Retina (tissue), 1 donor: ENCODE results near the gene ACTBL2.
"Not testable (repeated sequence)": the region's sequence is repeated elsewhere in the genome, so short reads cannot be mapped to it uniquely, and the experiment has no call there.

ENCODE experiments used
- DNase-seq: peaks from one replicate; pipeline ENCODE4 v3.0.0-alpha.2; 2016

Gene ACTBL2

GRCh38 chr5:57482671-57483106, at the start of gene ACTBL2:
ACTBL2 (minus strand) TSS chr5:57482811; CDS start chr5:57482707, 104 bp downstream.
- DNase-seq, result no peak

- no peak for DNase-seq
These were observed 48.7 kb upstream of the ACTBL2 start for GRCh38 chr5:57531333-57531732.

DNA sequence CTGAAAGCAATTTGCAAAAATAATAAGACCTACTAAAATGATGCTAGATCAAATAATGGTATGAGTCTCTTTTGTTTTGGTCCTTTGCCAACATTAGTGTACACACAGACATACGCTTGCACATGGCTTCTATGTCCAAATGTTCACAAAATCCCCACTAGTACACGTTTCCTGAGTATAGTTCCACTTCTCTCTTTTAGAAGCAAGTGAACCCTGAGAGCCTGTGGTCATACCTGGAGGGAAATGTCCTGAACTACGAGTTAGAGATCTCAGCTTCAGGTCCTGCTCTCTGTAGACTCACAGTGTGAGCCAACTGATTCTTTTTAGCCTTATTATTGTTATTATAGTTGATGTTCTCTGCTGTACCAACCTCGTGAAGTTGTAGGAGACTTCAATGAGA, 47.3 kb upstream of the ACTBL2 start:
- DNase-seq, result no peak

DNA sequence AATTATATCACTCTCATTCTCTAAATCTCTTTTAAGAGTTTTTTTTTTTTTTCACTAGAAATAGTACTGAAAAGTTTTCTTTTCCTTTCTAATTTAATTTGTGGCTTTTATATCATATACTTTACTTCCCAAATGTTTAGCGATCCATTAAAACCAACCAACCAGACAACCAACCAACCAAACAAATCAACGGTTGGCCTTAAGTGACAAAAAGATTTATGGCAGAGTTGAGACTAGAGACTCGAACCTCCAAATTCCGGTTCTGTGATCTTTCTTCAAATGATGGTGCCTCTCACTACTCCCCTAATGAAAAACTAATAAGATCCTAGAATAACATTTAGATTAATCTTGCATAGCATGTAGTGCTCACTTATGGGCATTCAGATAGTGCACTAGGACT, 45.3 kb upstream of the ACTBL2 start:
- DNase-seq, result no peak

GRCh38 chr5:57524348-57525060, 41.9 kb upstream of the ACTBL2 start:
- no peak for DNase-seq

DNA sequence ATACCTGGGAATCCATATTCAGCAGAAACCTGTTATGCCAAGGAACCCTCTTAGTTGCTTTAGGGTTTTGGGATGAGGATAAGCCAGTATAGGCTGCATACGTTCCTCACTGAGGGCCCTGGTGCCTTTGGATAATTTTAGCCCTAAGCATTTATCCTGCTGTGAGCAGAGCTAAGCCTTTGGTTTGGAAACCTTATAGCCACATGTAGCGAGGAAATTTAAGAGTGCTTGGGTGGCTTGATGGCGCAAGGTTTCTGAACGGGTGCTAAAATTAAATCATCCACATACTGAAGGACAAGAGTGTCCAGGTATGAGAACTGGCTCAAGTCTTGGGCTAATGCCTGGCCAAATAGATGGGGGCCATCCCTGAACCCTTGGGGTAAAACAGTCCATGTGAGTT, 39.9 kb upstream of the ACTBL2 start:
- DNase-seq, result not testable (repeated sequence)

DNA sequence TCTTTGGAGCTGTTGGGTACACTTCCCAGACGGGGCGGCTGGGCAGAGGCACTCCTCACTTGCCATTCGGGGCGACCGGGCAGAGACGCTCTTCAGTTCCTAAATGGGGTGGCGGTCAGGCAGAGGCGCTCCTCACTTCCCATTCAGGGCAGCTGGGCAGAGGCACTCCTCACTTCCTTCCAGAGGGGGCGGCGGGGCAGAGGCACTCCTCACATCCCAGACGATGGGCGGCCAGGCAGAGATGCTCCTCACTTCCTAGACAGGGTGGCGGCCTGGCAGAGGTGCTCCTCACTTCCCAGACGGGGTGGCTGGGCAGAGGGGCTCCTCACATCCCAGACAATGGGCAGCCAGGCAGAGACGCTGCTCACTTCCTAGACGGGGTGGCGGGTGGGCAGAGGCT, 35.8 kb upstream of the ACTBL2 start:
- not testable (repeated sequence) for DNase-seq

DNA sequence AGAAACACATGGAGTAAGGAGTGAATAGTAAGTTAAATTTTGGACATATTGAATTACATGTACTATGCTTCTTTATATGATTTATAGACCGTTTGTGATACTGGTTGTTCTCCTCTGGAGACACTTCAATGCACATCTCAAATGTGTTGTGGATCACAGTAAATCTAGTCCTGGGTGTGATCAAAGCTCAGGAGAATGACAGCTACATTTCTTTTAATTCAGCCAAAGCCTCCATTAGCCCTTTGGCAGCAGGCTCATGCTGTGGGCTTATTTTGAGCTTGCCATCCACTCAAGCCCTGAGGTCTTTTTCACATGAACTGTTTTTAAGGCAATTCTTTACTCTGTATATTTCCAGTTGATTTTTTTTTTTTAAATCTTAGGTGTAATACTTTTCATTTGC, 34.6 kb upstream of the ACTBL2 start:
- no peak for DNase-seq

DNA sequence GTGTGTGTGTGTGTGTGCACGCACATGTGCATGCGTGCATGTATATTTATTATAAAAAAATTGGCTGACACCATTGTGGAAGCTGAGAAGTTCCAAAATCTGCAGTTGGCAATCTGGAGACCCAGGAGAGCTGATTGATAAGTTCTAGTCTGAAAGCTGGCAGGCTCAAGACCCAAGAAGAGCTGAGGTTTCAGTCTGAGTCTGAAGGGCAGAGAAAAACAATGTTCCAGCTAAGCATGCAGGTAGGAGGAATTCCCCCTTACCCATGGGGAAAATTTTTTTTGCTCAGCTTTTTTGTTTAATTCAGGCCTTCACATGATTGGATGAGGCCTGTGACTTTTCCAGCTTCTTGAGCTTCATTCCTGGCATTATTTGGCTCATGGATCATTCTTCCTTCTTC, 31.2 kb upstream of the ACTBL2 start:
- no peak for DNase-seq

DNA sequence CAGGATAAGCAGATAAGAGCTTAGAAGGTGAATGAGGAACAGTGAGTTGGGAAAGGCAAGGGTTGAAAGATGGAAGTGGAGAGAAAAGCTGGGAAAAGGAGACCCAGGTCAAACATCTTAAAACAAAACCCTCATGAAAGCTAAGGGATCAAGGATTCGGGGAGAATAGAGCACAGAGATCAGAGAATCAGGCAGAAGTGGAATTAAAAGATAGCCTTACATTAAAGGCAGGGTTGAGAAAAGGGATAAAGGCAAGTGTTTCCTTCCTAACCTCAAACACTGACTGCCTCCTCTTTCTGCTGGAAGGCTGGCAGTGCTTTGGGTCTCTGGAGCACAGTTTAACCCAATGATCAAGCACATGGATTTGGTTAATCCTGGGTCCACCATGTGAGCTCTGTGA, 28.7 kb upstream of the ACTBL2 start:
- DNase-seq, result no peak

- DNase-seq, result no peak
These were observed 27.1 kb upstream of the ACTBL2 start for GRCh38 chr5:57509501-57510260.

DNA sequence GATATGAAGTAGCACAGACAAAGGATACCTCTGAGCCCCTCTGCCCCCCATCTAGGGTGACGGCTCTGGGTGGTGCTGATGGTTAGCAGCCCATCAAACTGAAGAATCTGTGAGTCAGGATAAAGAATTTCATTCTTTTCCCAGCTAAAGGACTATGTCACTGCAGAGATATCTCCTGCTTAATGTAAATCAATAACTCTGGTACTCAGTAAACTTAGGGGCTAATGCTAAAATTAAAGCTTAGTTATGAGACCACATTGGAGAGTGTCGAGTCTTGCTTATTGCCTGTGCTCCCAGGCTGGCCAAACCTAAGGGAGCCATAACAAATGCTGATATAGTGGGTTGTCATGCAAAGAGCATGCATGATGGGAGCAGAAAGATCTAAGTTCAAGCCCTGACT, 25.6 kb upstream of the ACTBL2 start:
- no peak for DNase-seq

- DNase-seq, result no peak
These were observed 22.9 kb upstream of the ACTBL2 start for GRCh38 chr5:57505272-57506200.

- DNase-seq, result no peak
These were observed 21.7 kb upstream of the ACTBL2 start for GRCh38 chr5:57504357-57504756.

DNA sequence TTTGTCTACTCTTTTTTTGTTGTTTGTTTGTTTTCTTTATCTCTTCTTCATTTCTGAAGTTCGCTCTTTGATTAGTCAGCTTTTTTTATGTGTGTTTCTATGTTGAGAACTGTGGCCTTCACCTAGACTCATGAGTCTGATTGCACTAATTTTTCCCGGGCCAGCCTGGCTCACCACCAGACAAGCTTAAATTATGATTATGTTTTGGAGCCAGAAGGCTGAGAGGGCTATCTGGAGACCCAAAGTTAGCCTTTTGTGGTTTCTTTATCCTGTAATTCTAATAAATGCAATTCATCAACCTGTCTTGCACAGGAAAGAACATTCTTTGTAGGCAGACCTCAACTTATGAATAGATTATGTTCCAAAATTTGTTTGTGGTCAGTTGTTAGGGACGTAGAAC, 20.8 kb upstream of the ACTBL2 start:
- no peak for DNase-seq

GRCh38 chr5:57501414-57502201, 19.0 kb upstream of the ACTBL2 start:
- DNase-seq, result no peak

GRCh38 chr5:57499262-57500050, 16.8 kb upstream of the ACTBL2 start:
- peak; percentile 66 for DNase-seq

DNA sequence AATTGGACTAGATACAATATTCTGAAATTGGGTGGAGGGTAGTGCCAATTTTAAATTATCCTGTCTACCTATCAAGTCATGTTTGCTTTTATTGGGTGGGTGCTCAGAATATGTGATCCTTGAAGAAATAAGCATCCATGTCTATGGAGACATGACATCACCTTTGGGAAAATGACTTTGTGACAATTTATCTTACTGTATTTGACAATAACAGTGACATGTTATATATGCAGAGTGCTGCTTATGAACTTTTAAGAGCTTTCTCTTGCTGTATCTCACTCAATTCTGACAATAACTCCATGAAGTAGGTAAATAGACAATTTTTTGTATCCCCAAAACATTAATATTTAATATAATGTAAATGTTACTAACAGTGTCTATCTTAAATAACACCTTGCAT, 15.1 kb upstream of the ACTBL2 start:
- no peak for DNase-seq

- no peak for DNase-seq
These were observed 12.9 kb upstream of the ACTBL2 start for GRCh38 chr5:57495285-57496086.
